ENCODE results near the gene HHIP. TPM values are rescaled to one million over a fixed set of nuclear protein-coding genes. Genes with fewer than 3 reads are reported as not detected.

Gene HHIP
- total and polyA plus RNA-seq, 9 of the 15 experiments (the other 6 are each of a cell fraction or from before 2014, with no cell fraction given), result 0.09 TPM; not detected in 8

DNA sequence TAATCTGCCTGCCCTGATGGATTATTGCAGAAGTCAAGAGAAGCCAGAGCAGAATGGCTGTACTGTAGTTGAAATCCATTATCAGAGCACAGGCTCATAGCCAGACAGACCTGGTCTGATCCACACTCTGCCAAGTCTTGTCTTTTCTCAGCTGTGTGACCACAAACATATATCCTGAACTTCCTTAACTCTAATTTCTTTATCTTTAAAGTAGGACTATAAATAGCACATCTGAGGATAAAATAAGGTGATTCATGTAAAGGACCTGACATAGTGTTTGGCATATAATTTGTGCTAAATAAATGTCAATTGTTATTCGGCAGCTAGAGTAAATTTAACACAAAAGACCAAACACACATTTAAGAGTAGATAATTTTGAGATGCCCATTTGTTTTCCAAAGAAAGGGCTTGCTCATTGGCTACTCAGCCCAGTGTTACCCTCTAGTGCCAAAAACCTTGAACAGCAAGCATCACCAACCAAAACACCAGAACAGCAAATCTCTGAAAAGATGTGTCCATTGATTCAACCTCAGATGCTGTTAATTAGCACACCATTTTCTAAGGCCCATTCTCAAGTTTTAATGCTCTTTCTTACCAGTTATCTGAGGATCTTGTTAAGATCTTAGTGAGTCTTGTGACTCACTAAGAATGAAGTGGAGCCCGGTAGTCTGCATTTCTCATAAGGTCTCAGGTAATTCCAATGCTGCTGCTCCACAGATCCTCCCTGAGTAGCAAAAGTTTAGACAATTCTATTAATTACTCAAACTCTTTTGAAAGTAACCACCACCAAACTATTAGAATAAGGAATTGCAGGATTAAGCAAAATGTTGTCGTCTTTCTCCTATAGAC is 108.8 kb downstream of the HHIP start:
- Histone ChIP-seq H3K79me2 (ENCODE audit: control insufficient read depth, insufficient read depth, low read length) (no peaks in the 10 kb centered on the region), H3K27ac (ENCODE audit: extremely low read depth, low read depth, low read length) (no peak overlapping the region), H3K27me3 (ENCODE audit: control insufficient read depth in 2 of 2, insufficient read depth in 2 of 2, low read length in 2 of 2) (no peaks in the 10 kb centered on the region), H3K36me3 (ENCODE audit: control insufficient read depth, insufficient read depth, low read length) (no peaks in the 10 kb centered on the region), H3K4me1 (replicated peaks in 1 of 2; ENCODE audit: control insufficient read depth in 2 of 2, insufficient read depth in 2 of 2, low read length in 2 of 2) (no peaks in the 10 kb centered on the region), H3K9ac (ENCODE audit: insufficient read depth in 1 of 2, low read depth in 2 of 2, low read length in 2 of 2) (no peak overlapping the region), H3K4me3 (no peak overlapping the region), H4K20me1 (replicated peaks; ENCODE audit: control insufficient read depth, insufficient read depth, low read length) (no peaks in the 10 kb centered on the region), H3K9me1 (ENCODE audit: control insufficient read depth, insufficient read depth, low read length) (no peaks in the 10 kb centered on the region), H3K9me3 (replicated peaks; ENCODE audit: control insufficient read depth, insufficient read depth, low read depth, low read length) (no peaks in the 10 kb centered on the region), H2AFZ (ENCODE audit: low read depth, low read length) (no peak overlapping the region), H3K4me2 (ENCODE audit: insufficient read depth, low read length) (no peak overlapping the region)
- FAIRE-seq, result no peak
- intact Hi-C loops (cut with micrococcal nuclease), result no loop called here
- TF ChIP-seq ZSCAN29 (IDR thresholded peaks at IDR 0.05), result no peak
- no peak for TF ChIP-seq SRSF3 (IDR thresholded peaks at IDR 0.05; ENCODE audit: insufficient read depth, low read length)
- TF ChIP-seq, protein P1, sequence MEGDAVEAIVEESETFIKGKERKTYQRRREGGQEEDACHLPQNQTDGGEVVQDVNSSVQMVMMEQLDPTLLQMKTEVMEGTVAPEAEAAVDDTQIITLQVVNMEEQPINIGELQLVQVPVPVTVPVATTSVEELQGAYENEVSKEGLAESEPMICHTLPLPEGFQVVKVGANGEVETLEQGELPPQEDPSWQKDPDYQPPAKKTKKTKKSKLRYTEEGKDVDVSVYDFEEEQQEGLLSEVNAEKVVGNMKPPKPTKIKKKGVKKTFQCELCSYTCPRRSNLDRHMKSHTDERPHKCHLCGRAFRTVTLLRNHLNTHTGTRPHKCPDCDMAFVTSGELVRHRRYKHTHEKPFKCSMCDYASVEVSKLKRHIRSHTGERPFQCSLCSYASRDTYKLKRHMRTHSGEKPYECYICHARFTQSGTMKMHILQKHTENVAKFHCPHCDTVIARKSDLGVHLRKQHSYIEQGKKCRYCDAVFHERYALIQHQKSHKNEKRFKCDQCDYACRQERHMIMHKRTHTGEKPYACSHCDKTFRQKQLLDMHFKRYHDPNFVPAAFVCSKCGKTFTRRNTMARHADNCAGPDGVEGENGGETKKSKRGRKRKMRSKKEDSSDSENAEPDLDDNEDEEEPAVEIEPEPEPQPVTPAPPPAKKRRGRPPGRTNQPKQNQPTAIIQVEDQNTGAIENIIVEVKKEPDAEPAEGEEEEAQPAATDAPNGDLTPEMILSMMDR (IDR thresholded peaks at IDR 0.05 in 2 of 3, conservative IDR thresholded peaks at IDR 0.05 in 1 of 3; ENCODE audit: insufficient read depth in 2 of 3, low read depth in 1 of 3, low read length in 3 of 3), result peak in 2 of 3 experiments; percentile 12 to 13; a peak in 2 of 6 replicates
- CTCF ChIA-PET (ENCODE audit: low intra/inter-chr PET ratio), result no interaction called here
- 3% methylated on average over 3 of the region's 3 CpGs for WGBS (ENCODE audit: insufficient coverage, low coverage, missing lambda C conversion rate)
- no peak for DNase-seq (ENCODE audit: extremely low read depth in 1 of 4, low spot score in 3 of 4)
- in situ Hi-C loops (cut with MboI), result no loop called here
- POLR2A ChIA-PET, result no interaction called here
- BruUV-seq (replicated peaks), result no TSS peak
- ATAC-seq, result 0 out of 3 replicates have a peak, but pooled peaks have one; percentile 53
